Measurements from ENCODE around the gene GNB1L. TPM values are rescaled to one million over a fixed set of nuclear protein-coding genes. Genes with fewer than 3 reads are reported as not detected.

The GNB1L gene
- total RNA-seq, 2 experiments from 2014 or later: 8.8 to 9.8 TPM

- peaks cover 33% of the 10 kb centered on the region for H3K4me1 Mint-ChIP-seq (ENCODE audit: low read depth)
- DNase-seq: no peak
- CTCF ChIA-PET: interaction anchor here (0.7 to 2.0 kb wide), 9 partner anchors 26 to 156 kb away, joined by 3 to 13 read pairs (median 4); no protein-coding TSS in a partner anchor
- no peak overlapping the region for H3K27ac Mint-ChIP-seq
- peak overlapping the region; percentile 45 for H3K4me3 Mint-ChIP-seq
- H3K27me3 Mint-ChIP-seq (ENCODE audit: low read depth): peaks cover 52% of the 10 kb centered on the region
- H3K36me3 Mint-ChIP-seq (ENCODE audit: low read depth): no peaks in the 10 kb centered on the region
- intact Hi-C loops (cut with micrococcal nuclease): no loop called here
- no peaks in the 10 kb centered on the region for H3K9me3 Mint-ChIP-seq
Measured at GRCh38 chr22:19757140-19757984, 97.3 kb downstream of the GNB1L start.

GRCh38 chr22:19756288-19757128 lies 98.2 kb downstream of the GNB1L start:
- Mint-ChIP-seq H3K27ac (no peak overlapping the region), H3K27me3 (ENCODE audit: low read depth) (peaks cover 46% of the 10 kb centered on the region), H3K4me3 (peak overlapping the region; percentile 9), H3K36me3 (ENCODE audit: low read depth) (no peaks in the 10 kb centered on the region), H3K9me3 (no peaks in the 10 kb centered on the region), H3K4me1 (ENCODE audit: low read depth) (peaks cover 32% of the 10 kb centered on the region)
- CTCF ChIA-PET: interaction anchor here (0.7 to 2.0 kb wide), 9 partner anchors 25 to 190 kb away, joined by 3 to 13 read pairs (median 4); no protein-coding TSS in a partner anchor
- DNase-seq: peak; percentile 83
- intact Hi-C loops (cut with micrococcal nuclease): loop anchor here (1.0 kb wide), 2 partner anchors 134 to 154 kb away; no protein-coding TSS in a partner anchor

- no peak overlapping the region for H3K4me3 Mint-ChIP-seq
- no peak for DNase-seq
- CTCF ChIA-PET: interaction anchor here (0.7 to 2.0 kb wide), 9 partner anchors 24 to 191 kb away, joined by 3 to 13 read pairs (median 4); no protein-coding TSS in a partner anchor
- H3K27ac Mint-ChIP-seq: no peak overlapping the region
- no peaks in the 10 kb centered on the region for H3K36me3 Mint-ChIP-seq (ENCODE audit: low read depth)
- no peaks in the 10 kb centered on the region for H3K9me3 Mint-ChIP-seq
- peaks cover 31% of the 10 kb centered on the region for H3K4me1 Mint-ChIP-seq (ENCODE audit: low read depth)
- peaks cover 46% of the 10 kb centered on the region for H3K27me3 Mint-ChIP-seq (ENCODE audit: low read depth)
- intact Hi-C loops (cut with micrococcal nuclease): loop anchor here (1.0 kb wide), 2 partner anchors 134 to 154 kb away; no protein-coding TSS in a partner anchor
Measured at GRCh38 chr22:19755722-19756287, 98.9 kb downstream of the GNB1L start.

GRCh38 chr22:19755145-19755710 lies 99.4 kb downstream of the GNB1L start:
- peaks cover 45% of the 10 kb centered on the region for H3K27me3 Mint-ChIP-seq (ENCODE audit: low read depth)
- H3K36me3 Mint-ChIP-seq (ENCODE audit: low read depth): no peaks in the 10 kb centered on the region
- CTCF ChIA-PET: interaction anchor here (1.6 to 2.0 kb wide), 2 partner anchors 24 to 137 kb away, joined by 7 to 13 read pairs; no protein-coding TSS in a partner anchor
- H3K4me1 Mint-ChIP-seq (ENCODE audit: low read depth): peaks cover 30% of the 10 kb centered on the region
- no peak overlapping the region for H3K27ac Mint-ChIP-seq
- intact Hi-C loops (cut with micrococcal nuclease): no loop called here
- H3K4me3 Mint-ChIP-seq: no peak overlapping the region
- H3K9me3 Mint-ChIP-seq: no peaks in the 10 kb centered on the region
- DNase-seq: no peak

- Mint-ChIP-seq H3K27me3 (ENCODE audit: low read depth) (peaks cover 40% of the 10 kb centered on the region), H3K9me3 (no peaks in the 10 kb centered on the region), H3K27ac (no peak overlapping the region), H3K36me3 (ENCODE audit: low read depth) (no peaks in the 10 kb centered on the region), H3K4me3 (no peak overlapping the region), H3K4me1 (ENCODE audit: low read depth) (peaks cover 25% of the 10 kb centered on the region)
- intact Hi-C loops (cut with micrococcal nuclease): no loop called here
- CTCF ChIA-PET: interaction anchor here (1.7 to 1.8 kb wide), 2 partner anchors 12 to 24 kb away, joined by 4 read pairs; no protein-coding TSS in a partner anchor
- no peak for DNase-seq
Measured at GRCh38 chr22:19754701-19755144, 100.0 kb downstream of the GNB1L start.

GRCh38 chr22:19753996-19754700 lies 100.5 kb downstream of the GNB1L start:
- H3K9me3 Mint-ChIP-seq: no peaks in the 10 kb centered on the region
- H3K27ac Mint-ChIP-seq: no peak overlapping the region
- intact Hi-C loops (cut with micrococcal nuclease): no loop called here
- H3K4me3 Mint-ChIP-seq: no peak overlapping the region
- H3K27me3 Mint-ChIP-seq (ENCODE audit: low read depth): peaks cover 35% of the 10 kb centered on the region
- peaks cover 21% of the 10 kb centered on the region for H3K4me1 Mint-ChIP-seq (ENCODE audit: low read depth)
- DNase-seq: no peak
- no peaks in the 10 kb centered on the region for H3K36me3 Mint-ChIP-seq (ENCODE audit: low read depth)
- CTCF ChIA-PET: interaction anchor here (1.7 to 1.8 kb wide), 2 partner anchors 13 to 24 kb away, joined by 4 read pairs; no protein-coding TSS in a partner anchor

GRCh38 chr22:19753090-19753842 lies 101.4 kb downstream of the GNB1L start:
- Mint-ChIP-seq H3K27ac (no peak overlapping the region), H3K9me3 (no peaks in the 10 kb centered on the region), H3K27me3 (ENCODE audit: low read depth) (peaks cover 33% of the 10 kb centered on the region), H3K4me1 (ENCODE audit: low read depth) (peaks cover 21% of the 10 kb centered on the region), H3K36me3 (ENCODE audit: low read depth) (no peaks in the 10 kb centered on the region), H3K4me3 (no peak overlapping the region)
- intact Hi-C loops (cut with micrococcal nuclease): no loop called here
- no peak for DNase-seq
- CTCF ChIA-PET: interaction anchor here (1.7 to 1.8 kb wide), 2 partner anchors 13 to 23 kb away, joined by 4 read pairs; no protein-coding TSS in a partner anchor

- H3K4me3 Mint-ChIP-seq: no peak overlapping the region
- no peak for DNase-seq
- CTCF ChIA-PET: no interaction called here
- no peak overlapping the region for H3K27ac Mint-ChIP-seq
- H3K36me3 Mint-ChIP-seq (ENCODE audit: low read depth): no peaks in the 10 kb centered on the region
- intact Hi-C loops (cut with micrococcal nuclease): no loop called here
- H3K27me3 Mint-ChIP-seq (ENCODE audit: low read depth): peaks cover 22% of the 10 kb centered on the region
- no peaks in the 10 kb centered on the region for H3K9me3 Mint-ChIP-seq
- peaks cover 14% of the 10 kb centered on the region for H3K4me1 Mint-ChIP-seq (ENCODE audit: low read depth)
Measured at GRCh38 chr22:19751497-19752245, 103.0 kb downstream of the GNB1L start.

- Mint-ChIP-seq H3K36me3 (ENCODE audit: low read depth) (no peaks in the 10 kb centered on the region), H3K4me1 (ENCODE audit: low read depth) (peaks cover 5% of the 10 kb centered on the region), H3K4me3 (no peak overlapping the region), H3K27me3 (ENCODE audit: low read depth) (peaks cover 15% of the 10 kb centered on the region), H3K9me3 (no peaks in the 10 kb centered on the region), H3K27ac (no peak overlapping the region)
- no peak for DNase-seq
- CTCF ChIA-PET: interaction anchor here (1.0 kb wide), 1 partner anchor 20 kb away, joined by 4 read pairs; no protein-coding TSS in a partner anchor
- intact Hi-C loops (cut with micrococcal nuclease): no loop called here
Measured at GRCh38 chr22:19750507-19751490, 103.9 kb downstream of the GNB1L start.
